ENCODE data around the gene OR11A1. TPM values are rescaled to one million over a fixed set of nuclear protein-coding genes. Genes with fewer than 3 reads are reported as not detected.

The OR11A1 gene
- total and polyA plus RNA-seq, 2 donors (not counting 3 experiments of a cell fraction or from before 2014, with no cell fraction given), result not detected

DNA sequence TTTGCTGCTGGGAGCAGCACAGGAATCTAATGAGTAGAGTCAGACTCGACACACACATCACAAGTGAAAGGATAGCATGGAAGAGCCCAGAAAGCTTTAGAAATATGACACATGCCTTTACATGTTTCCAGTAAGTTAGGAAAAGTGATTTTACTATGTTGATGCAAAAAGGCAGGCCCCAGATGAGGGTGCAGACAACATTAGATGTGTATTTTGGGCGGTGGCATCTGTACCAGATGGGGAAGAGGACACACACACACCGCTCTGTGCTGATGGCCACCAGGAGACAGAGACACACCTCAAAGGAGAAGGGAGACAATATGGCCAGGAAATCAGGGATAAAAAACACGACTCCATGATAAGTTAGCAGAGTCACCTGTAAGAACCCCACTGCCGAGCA, 30.3 kb upstream of the OR11A1 start:
- no peaks in the 10 kb centered on the region for H3K4me1 ChIP-seq (ENCODE audit: control insufficient read depth, extremely low read depth, insufficient read depth, low read length)
- BruUV-seq (replicated peaks), result no TSS peak
- intact Hi-C loops (cut with micrococcal nuclease), result no loop called here
- H2AFZ ChIP-seq (ENCODE audit: low read depth, low read length), result no peak overlapping the region
- ChIA-PET POLR2A (no interaction called here), CTCF (no interaction called here)
- no peaks in the 10 kb centered on the region for H4K20me1 ChIP-seq (replicated peaks; ENCODE audit: control insufficient read depth, extremely low read depth, insufficient read depth, low read length)
- TF ChIP-seq JUN (IDR thresholded peaks at IDR 0.05; ENCODE audit: borderline replicate concordance, insufficient read depth, insufficient read length, low read depth) (no peak), EZH2 (IDR thresholded peaks at IDR 0.05; ENCODE audit: borderline replicate concordance, low read depth, low read length, severe bottlenecking) (no peak), GATA2 (IDR thresholded peaks at IDR 0.05; ENCODE audit: insufficient read depth, insufficient read length, low read depth, low read length) (no peak), POLR2A (IDR thresholded peaks at IDR 0.05; ENCODE audit: low read depth, low read length) (no peak), MYC (IDR thresholded peaks at IDR 0.05; ENCODE audit: low read depth, low read length) (no peak), FOS (IDR thresholded peaks at IDR 0.05; ENCODE audit: borderline replicate concordance, insufficient read depth, low read length) (no peak), POLR2AphosphoS5 (IDR thresholded peaks at IDR 0.05; ENCODE audit: insufficient read depth, low read depth, low read length) (no peak)
- TF ChIP-seq, protein P1, sequence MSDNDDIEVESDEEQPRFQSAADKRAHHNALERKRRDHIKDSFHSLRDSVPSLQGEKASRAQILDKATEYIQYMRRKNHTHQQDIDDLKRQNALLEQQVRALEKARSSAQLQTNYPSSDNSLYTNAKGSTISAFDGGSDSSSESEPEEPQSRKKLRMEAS (IDR thresholded peaks at IDR 0.05; ENCODE audit: insufficient read depth, insufficient read length), result no peak
- TF ChIP-seq, protein P2, sequence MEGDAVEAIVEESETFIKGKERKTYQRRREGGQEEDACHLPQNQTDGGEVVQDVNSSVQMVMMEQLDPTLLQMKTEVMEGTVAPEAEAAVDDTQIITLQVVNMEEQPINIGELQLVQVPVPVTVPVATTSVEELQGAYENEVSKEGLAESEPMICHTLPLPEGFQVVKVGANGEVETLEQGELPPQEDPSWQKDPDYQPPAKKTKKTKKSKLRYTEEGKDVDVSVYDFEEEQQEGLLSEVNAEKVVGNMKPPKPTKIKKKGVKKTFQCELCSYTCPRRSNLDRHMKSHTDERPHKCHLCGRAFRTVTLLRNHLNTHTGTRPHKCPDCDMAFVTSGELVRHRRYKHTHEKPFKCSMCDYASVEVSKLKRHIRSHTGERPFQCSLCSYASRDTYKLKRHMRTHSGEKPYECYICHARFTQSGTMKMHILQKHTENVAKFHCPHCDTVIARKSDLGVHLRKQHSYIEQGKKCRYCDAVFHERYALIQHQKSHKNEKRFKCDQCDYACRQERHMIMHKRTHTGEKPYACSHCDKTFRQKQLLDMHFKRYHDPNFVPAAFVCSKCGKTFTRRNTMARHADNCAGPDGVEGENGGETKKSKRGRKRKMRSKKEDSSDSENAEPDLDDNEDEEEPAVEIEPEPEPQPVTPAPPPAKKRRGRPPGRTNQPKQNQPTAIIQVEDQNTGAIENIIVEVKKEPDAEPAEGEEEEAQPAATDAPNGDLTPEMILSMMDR (IDR thresholded peaks at IDR 0.05; ENCODE audit: extremely low read depth in 1 of 2, insufficient read depth in 1 of 2, low read depth in 1 of 2, low read length in 2 of 2), result no peak
- no peak overlapping the region for H3K9ac ChIP-seq (replicated peaks; ENCODE audit: extremely low read depth, insufficient read depth, low read length)
- FAIRE-seq (no peak), DNase-seq (ENCODE audit: low read depth, low spot score) (no peak)
- no peaks in the 10 kb centered on the region for H3K27me3 ChIP-seq (ENCODE audit: control insufficient read depth in 2 of 2, insufficient read depth in 2 of 2, low read length in 2 of 2)
- no peak overlapping the region for H3K4me2 ChIP-seq (ENCODE audit: insufficient read depth, low read length)
- dilution Hi-C loops (cut with MboI; ENCODE audit: extremely low pct_ligation_motif_present, low sequenced_read_pairs), result no loop called here
- no peaks in the 10 kb centered on the region for H3K9me3 ChIP-seq (replicated peaks; ENCODE audit: control insufficient read depth, insufficient read depth, low read length)
- no peaks in the 10 kb centered on the region for H3K9me1 ChIP-seq (replicated peaks; ENCODE audit: control insufficient read depth, extremely low read depth, insufficient read depth, low read length)
- no peak overlapping the region for H3K27ac ChIP-seq (ENCODE audit: insufficient read depth, low read depth, low read length)
- no peaks in the 10 kb centered on the region for H3K79me2 ChIP-seq (ENCODE audit: control insufficient read depth, insufficient read depth, low read length)
- no peak overlapping the region for H3K4me3 ChIP-seq (replicated peaks in 1 of 3; ENCODE audit: insufficient read depth in 1 of 3, low read depth in 1 of 3, low read length in 3 of 3)
- no peaks in the 10 kb centered on the region for H3K36me3 ChIP-seq (ENCODE audit: control insufficient read depth in 2 of 2, extremely low read depth in 1 of 2, insufficient read depth in 2 of 2, low read length in 2 of 2)

Measured in endothelial cell of umbilical vein (primary cell).